GM19240 (cell line): Measurements from ENCODE around the gene SLC46A1.

Experiments
- DNase-seq: peaks from one replicate; pipeline ENCODE4 v3.0.0; 2011; ENCODE audit warnings: low spot score; ENCODE audit not compliant: insufficient read length

Gene SLC46A1

GRCh38 chr17:28381141-28381825 lies 24.7 kb downstream of the SLC46A1 start:
- DNase-seq, result no peak

- no peak for DNase-seq
Observed at GRCh38 chr17:28379814-28380801, 25.9 kb downstream of the SLC46A1 start.

- no peak for DNase-seq
Observed at GRCh38 chr17:28372945-28373274, 33.1 kb downstream of the SLC46A1 start.

GRCh38 chr17:28372203-28372944 lies 33.6 kb downstream of the SLC46A1 start:
- peak; percentile 24 for DNase-seq

- peak; percentile 94 for DNase-seq
Observed at GRCh38 chr17:28371245-28372202, 34.5 kb downstream of the SLC46A1 start, which contains the start of gene SARM1. Gene SARM1, plus strand, starts transcription at chr17:28371694. Its CDS starts 339 bp downstream, at chr17:28372033.

GRCh38 chr17:28370744-28371103 lies 35.3 kb downstream of the SLC46A1 start:
- DNase-seq, result no peak

- DNase-seq, result no peak
Observed at GRCh38 chr17:28370035-28370743, 35.8 kb downstream of the SLC46A1 start, which contains the start of gene VTN. Gene VTN, minus strand, starts transcription at chr17:28370307. Its CDS starts 104 bp downstream, at chr17:28370203.

- DNase-seq, result no peak
Observed at GRCh38 chr17:28369684-28370034, 36.4 kb downstream of the SLC46A1 start.

GRCh38 chr17:28368915-28369683 lies 36.9 kb downstream of the SLC46A1 start:
- no peak for DNase-seq

- no peak for DNase-seq
Observed at GRCh38 chr17:28368306-28368831, 37.6 kb downstream of the SLC46A1 start.

GRCh38 chr17:28367641-28368305 lies 38.2 kb downstream of the SLC46A1 start:
- no peak for DNase-seq

GRCh38 chr17:28366605-28367004 lies 39.4 kb downstream of the SLC46A1 start:
- DNase-seq, result no peak

- no peak for DNase-seq
Observed at GRCh38 chr17:28365487-28365886, 40.5 kb downstream of the SLC46A1 start.

- DNase-seq, result no peak
Observed at GRCh38 chr17:28364665-28365363, 41.2 kb downstream of the SLC46A1 start, which contains the start of gene SEBOX. Gene SEBOX, minus strand, starts transcription at chr17:28365199. Its CDS starts 48 bp downstream, at chr17:28365151.

- no peak for DNase-seq
Observed at GRCh38 chr17:28363776-28364650, 42.0 kb downstream of the SLC46A1 start.

- no peak for DNase-seq
Observed at GRCh38 chr17:28363186-28363585, 42.8 kb downstream of the SLC46A1 start.

GRCh38 chr17:28357901-28358197 lies 48.2 kb downstream of the SLC46A1 start:
- no peak for DNase-seq
